Measurements from ENCODE around the gene STX7.
A peak's percentile ranks its signal among the peaks of the same experiment; 100 is the strongest.

The STX7 gene

GRCh38 chr6:132471787-132472186, 41.1 kb downstream of the STX7 start:
- DNase-seq (ENCODE audit: low spot score) = no peak
- no peak for TF ChIP-seq CTCF (IDR thresholded peaks at IDR 0.05; ENCODE audit: extremely low read depth, insufficient read depth, missing control alignments)
- in situ Hi-C loops (cut with MboI; ENCODE audit: low pct_unique_long_range_greater_than_20kb, low sequenced_read_pairs, unreplicated experiment) = no loop called here

GRCh38 chr6:132466952-132467351, 46.0 kb downstream of the STX7 start:
- in situ Hi-C loops (cut with MboI; ENCODE audit: low pct_unique_long_range_greater_than_20kb, low sequenced_read_pairs, unreplicated experiment) = no loop called here

GRCh38 chr6:132465530-132466485, 47.1 kb downstream of the STX7 start:
- in situ Hi-C loops (cut with MboI; ENCODE audit: low pct_unique_long_range_greater_than_20kb, low sequenced_read_pairs, unreplicated experiment) = no loop called here
- no peak for TF ChIP-seq CTCF (IDR thresholded peaks at IDR 0.05; ENCODE audit: extremely low read depth, insufficient read depth, missing control alignments)
- DNase-seq (ENCODE audit: low spot score) = peak; percentile 21

More at GRCh38 chr6:132466952-132467351, 46.0 kb downstream of the STX7 start:
- no peak for TF ChIP-seq CTCF (IDR thresholded peaks at IDR 0.05; ENCODE audit: extremely low read depth, insufficient read depth, missing control alignments)
- no peak for DNase-seq (ENCODE audit: low spot score)

GRCh38 chr6:132464538-132465256, 48.2 kb downstream of the STX7 start:
- in situ Hi-C loops (cut with MboI; ENCODE audit: low pct_unique_long_range_greater_than_20kb, low sequenced_read_pairs, unreplicated experiment) = no loop called here
- DNase-seq (ENCODE audit: low spot score) = no peak
- no peak for TF ChIP-seq CTCF (IDR thresholded peaks at IDR 0.05; ENCODE audit: extremely low read depth, insufficient read depth, missing control alignments)

GRCh38 chr6:132461958-132462357, 51.0 kb downstream of the STX7 start:
- in situ Hi-C loops (cut with MboI; ENCODE audit: low pct_unique_long_range_greater_than_20kb, low sequenced_read_pairs, unreplicated experiment) = no loop called here
- TF ChIP-seq CTCF (IDR thresholded peaks at IDR 0.05; ENCODE audit: extremely low read depth, insufficient read depth, missing control alignments) = no peak

GRCh38 chr6:132459605-132459952, 53.3 kb downstream of the STX7 start:
- no peak for DNase-seq (ENCODE audit: low spot score)
- TF ChIP-seq CTCF (IDR thresholded peaks at IDR 0.05; ENCODE audit: extremely low read depth, insufficient read depth, missing control alignments) = no peak
- in situ Hi-C loops (cut with MboI; ENCODE audit: low pct_unique_long_range_greater_than_20kb, low sequenced_read_pairs, unreplicated experiment) = no loop called here

More at GRCh38 chr6:132461958-132462357, 51.0 kb downstream of the STX7 start:
- DNase-seq (ENCODE audit: low spot score) = no peak
